ENCODE measurements around the gene TENT5C.

TENT5C gene

GRCh38 chr1:117646956-117647355, 41.1 kb downstream of the TENT5C start:
- Histone ChIP-seq H3K36me3 (ENCODE audit: insufficient read depth, low read length) (no peaks in the 10 kb centered on the region), H2AFZ (ENCODE audit: low read length, unreplicated experiment) (no peak overlapping the region), H3K79me2 (ENCODE audit: control insufficient read depth, insufficient read depth, low read length, unreplicated experiment) (no peaks in the 10 kb centered on the region), H3K27ac (ENCODE audit: low read depth, low read length) (no peak overlapping the region), H3K4me3 (ENCODE audit: low read depth, low read length) (no peak overlapping the region), H3K27me3 (ENCODE audit: insufficient read depth, low read length) (peaks cover 50% of the 10 kb centered on the region), H3K4me1 (ENCODE audit: control insufficient read depth, insufficient read depth, low read length, unreplicated experiment) (no peaks in the 10 kb centered on the region)

- Histone ChIP-seq H2AFZ (ENCODE audit: low read length, unreplicated experiment) (no peak overlapping the region), H3K4me3 (ENCODE audit: low read depth, low read length) (no peak overlapping the region), H3K36me3 (ENCODE audit: insufficient read depth, low read length) (no peaks in the 10 kb centered on the region), H3K27ac (ENCODE audit: low read depth, low read length) (no peak overlapping the region), H3K79me2 (ENCODE audit: control insufficient read depth, insufficient read depth, low read length, unreplicated experiment) (no peaks in the 10 kb centered on the region), H3K27me3 (ENCODE audit: insufficient read depth, low read length) (peaks cover 39% of the 10 kb centered on the region), H3K4me1 (ENCODE audit: control insufficient read depth, insufficient read depth, low read length, unreplicated experiment) (no peaks in the 10 kb centered on the region)
Observed at GRCh38 chr1:117648015-117648414, 42.2 kb downstream of the TENT5C start.

- H3K27me3 ChIP-seq (ENCODE audit: insufficient read depth, low read length): peaks cover 24% of the 10 kb centered on the region
- H3K79me2 ChIP-seq (ENCODE audit: control insufficient read depth, insufficient read depth, low read length, unreplicated experiment): no peaks in the 10 kb centered on the region
- no peak overlapping the region for H2AFZ ChIP-seq (ENCODE audit: low read length, unreplicated experiment)
- no peaks in the 10 kb centered on the region for H3K4me1 ChIP-seq (ENCODE audit: control insufficient read depth, insufficient read depth, low read length, unreplicated experiment)
- H3K27ac ChIP-seq (ENCODE audit: low read depth, low read length): no peak overlapping the region
- no peak overlapping the region for H3K4me3 ChIP-seq (ENCODE audit: low read depth, low read length)
- H3K36me3 ChIP-seq (ENCODE audit: insufficient read depth, low read length): no peaks in the 10 kb centered on the region
Observed at GRCh38 chr1:117650840-117651568, 45.2 kb downstream of the TENT5C start.

GRCh38 chr1:117651616-117652015, 45.8 kb downstream of the TENT5C start:
- Histone ChIP-seq H3K4me1 (ENCODE audit: control insufficient read depth, insufficient read depth, low read length, unreplicated experiment) (peaks cover 2% of the 10 kb centered on the region), H3K79me2 (ENCODE audit: control insufficient read depth, insufficient read depth, low read length, unreplicated experiment) (no peaks in the 10 kb centered on the region), H2AFZ (ENCODE audit: low read length, unreplicated experiment) (no peak overlapping the region), H3K36me3 (ENCODE audit: insufficient read depth, low read length) (no peaks in the 10 kb centered on the region), H3K27ac (ENCODE audit: low read depth, low read length) (no peak overlapping the region), H3K27me3 (ENCODE audit: insufficient read depth, low read length) (peaks cover 24% of the 10 kb centered on the region), H3K4me3 (ENCODE audit: low read depth, low read length) (no peak overlapping the region)

- no peaks in the 10 kb centered on the region for H3K36me3 ChIP-seq (ENCODE audit: insufficient read depth, low read length)
- H2AFZ ChIP-seq (ENCODE audit: low read length, unreplicated experiment): no peak overlapping the region
- H3K4me3 ChIP-seq (ENCODE audit: low read depth, low read length): no peak overlapping the region
- H3K27ac ChIP-seq (ENCODE audit: low read depth, low read length): no peak overlapping the region
- H3K27me3 ChIP-seq (ENCODE audit: insufficient read depth, low read length): peaks cover 24% of the 10 kb centered on the region
- H3K79me2 ChIP-seq (ENCODE audit: control insufficient read depth, insufficient read depth, low read length, unreplicated experiment): no peaks in the 10 kb centered on the region
- peaks cover 10% of the 10 kb centered on the region for H3K4me1 ChIP-seq (ENCODE audit: control insufficient read depth, insufficient read depth, low read length, unreplicated experiment)
Observed at GRCh38 chr1:117652421-117652820, 46.6 kb downstream of the TENT5C start.

- Histone ChIP-seq H3K27me3 (ENCODE audit: insufficient read depth, low read length) (peaks cover 19% of the 10 kb centered on the region), H3K27ac (ENCODE audit: low read depth, low read length) (no peak overlapping the region), H3K4me1 (ENCODE audit: control insufficient read depth, insufficient read depth, low read length, unreplicated experiment) (peaks cover 10% of the 10 kb centered on the region), H3K36me3 (ENCODE audit: insufficient read depth, low read length) (no peaks in the 10 kb centered on the region), H3K4me3 (ENCODE audit: low read depth, low read length) (no peak overlapping the region), H3K79me2 (ENCODE audit: control insufficient read depth, insufficient read depth, low read length, unreplicated experiment) (no peaks in the 10 kb centered on the region), H2AFZ (ENCODE audit: low read length, unreplicated experiment) (no peak overlapping the region)
Observed at GRCh38 chr1:117653195-117653594, 47.3 kb downstream of the TENT5C start.

- H3K79me2 ChIP-seq (ENCODE audit: control insufficient read depth, insufficient read depth, low read length, unreplicated experiment): no peaks in the 10 kb centered on the region
- peaks cover 10% of the 10 kb centered on the region for H3K4me1 ChIP-seq (ENCODE audit: control insufficient read depth, insufficient read depth, low read length, unreplicated experiment)
- H3K4me3 ChIP-seq (ENCODE audit: low read depth, low read length): no peak overlapping the region
- H3K27ac ChIP-seq (ENCODE audit: low read depth, low read length): no peak overlapping the region
- no peaks in the 10 kb centered on the region for H3K36me3 ChIP-seq (ENCODE audit: insufficient read depth, low read length)
- no peak overlapping the region for H2AFZ ChIP-seq (ENCODE audit: low read length, unreplicated experiment)
- H3K27me3 ChIP-seq (ENCODE audit: insufficient read depth, low read length): peaks cover 23% of the 10 kb centered on the region; the same call in 1 of the 2 replicates
Observed at GRCh38 chr1:117653732-117654492, 48.1 kb downstream of the TENT5C start.

GRCh38 chr1:117654493-117655219, 48.8 kb downstream of the TENT5C start:
- H2AFZ ChIP-seq (ENCODE audit: low read length, unreplicated experiment): no peak overlapping the region
- H3K36me3 ChIP-seq (ENCODE audit: insufficient read depth, low read length): no peaks in the 10 kb centered on the region
- no peak overlapping the region for H3K27ac ChIP-seq (ENCODE audit: low read depth, low read length)
- H3K4me1 ChIP-seq (ENCODE audit: control insufficient read depth, insufficient read depth, low read length, unreplicated experiment): peaks cover 10% of the 10 kb centered on the region
- no peak overlapping the region for H3K4me3 ChIP-seq (ENCODE audit: low read depth, low read length)
- H3K79me2 ChIP-seq (ENCODE audit: control insufficient read depth, insufficient read depth, low read length, unreplicated experiment): no peaks in the 10 kb centered on the region
- H3K27me3 ChIP-seq (ENCODE audit: insufficient read depth, low read length): peaks cover 23% of the 10 kb centered on the region; the same call in 1 of the 2 replicates

- H2AFZ ChIP-seq (ENCODE audit: low read length, unreplicated experiment): no peak overlapping the region
- H3K4me3 ChIP-seq (ENCODE audit: low read depth, low read length): no peak overlapping the region
- no peaks in the 10 kb centered on the region for H3K36me3 ChIP-seq (ENCODE audit: insufficient read depth, low read length)
- H3K27ac ChIP-seq (ENCODE audit: low read depth, low read length): no peak overlapping the region
- peaks cover 10% of the 10 kb centered on the region for H3K4me1 ChIP-seq (ENCODE audit: control insufficient read depth, insufficient read depth, low read length, unreplicated experiment)
- no peaks in the 10 kb centered on the region for H3K79me2 ChIP-seq (ENCODE audit: control insufficient read depth, insufficient read depth, low read length, unreplicated experiment)
- H3K27me3 ChIP-seq (ENCODE audit: insufficient read depth, low read length): peaks cover 18% of the 10 kb centered on the region; the same call in 1 of the 2 replicates
Observed at GRCh38 chr1:117655220-117655577, 49.4 kb downstream of the TENT5C start.

GRCh38 chr1:117656202-117656641, 50.4 kb downstream of the TENT5C start:
- no peak overlapping the region for H3K4me3 ChIP-seq (ENCODE audit: low read depth, low read length)
- no peaks in the 10 kb centered on the region for H3K36me3 ChIP-seq (ENCODE audit: insufficient read depth, low read length)
- H2AFZ ChIP-seq (ENCODE audit: low read length, unreplicated experiment): no peak overlapping the region
- no peak overlapping the region for H3K27ac ChIP-seq (ENCODE audit: low read depth, low read length)
- H3K79me2 ChIP-seq (ENCODE audit: control insufficient read depth, insufficient read depth, low read length, unreplicated experiment): no peaks in the 10 kb centered on the region
- H3K27me3 ChIP-seq (ENCODE audit: insufficient read depth, low read length): peaks cover 18% of the 10 kb centered on the region; the same call in 1 of the 2 replicates
- H3K4me1 ChIP-seq (ENCODE audit: control insufficient read depth, insufficient read depth, low read length, unreplicated experiment): peaks cover 10% of the 10 kb centered on the region
